PC-3 (cell line): ENCODE data around the gene PIGO.

Source experiments
- CTCF ChIP-seq: fragments of 300-600 bp; sonication (generic); conservative IDR thresholded peaks from 2 replicates; pipeline ENCODE4 v1.5.1; 2017; ENCODE audit warnings: antibody characterized with exemption, low read depth, mild to moderate bottlenecking, low read length
- EZH2 ChIP-seq: fragments of 300-600 bp; sonication (generic); IDR thresholded peaks from one replicate; pipeline ENCODE4 v1.6.1; 2017; ENCODE audit warnings: antibody characterized with exemption, mild to moderate bottlenecking, low read length; ENCODE audit not compliant: unreplicated experiment
- EZH2phosphoT487 ChIP-seq: fragments of 300-600 bp; sonication (generic); IDR thresholded peaks from 2 replicates; pipeline ENCODE4 v1.6.1; 2018; ENCODE audit warnings: mild to moderate bottlenecking, antibody characterized with exemption, low read length, borderline replicate concordance

- TF ChIP-seq CTCF (no peak), EZH2 (no peak), EZH2phosphoT487 (no peak)
These were observed 38.5 kb upstream of the PIGO start for GRCh38 chr9:35134920-35135319.
